Nephron progenitor cell (in vitro differentiated cells): ENCODE data around the gene CEP128.

Source experiments
- DNase-seq: peaks from one replicate; pipeline ENCODE4 v3.0.0; 2021
- H3K27ac Mint-ChIP-seq: 2 replicates; pipeline ENCODE4 v1.8.0; 2021; ENCODE audit warnings: mild to moderate bottlenecking, moderate library complexity, mixed read lengths
- H3K27me3 Mint-ChIP-seq: 2 replicates; pipeline ENCODE4 v1.8.0; 2021; ENCODE audit warnings: mild to moderate bottlenecking, low read depth, mixed read lengths; ENCODE audit not compliant: poor library complexity
- H3K36me3 Mint-ChIP-seq: 2 replicates; pipeline ENCODE4 v1.8.0; 2021; ENCODE audit warnings: low read depth, mixed read lengths
- H3K4me1 Mint-ChIP-seq: 2 replicates; pipeline ENCODE4 v1.8.0; 2021; ENCODE audit warnings: mixed read lengths
- H3K4me3 Mint-ChIP-seq: 2 replicates; pipeline ENCODE4 v1.8.0; 2021; ENCODE audit warnings: mild to moderate bottlenecking, moderate library complexity, mixed read lengths
- H3K9me3 Mint-ChIP-seq: 2 replicates; pipeline ENCODE4 v1.8.0; 2021; ENCODE audit warnings: mild to moderate bottlenecking, moderate library complexity, mixed read lengths
- CTCF ChIP-seq: fragments of 200-600 bp; sonication (generic); IDR thresholded peaks from 2 replicates; pipeline ENCODE4 v1.5.0; 2021; ENCODE audit warnings: antibody characterized with exemption

The CEP128 gene

DNA sequence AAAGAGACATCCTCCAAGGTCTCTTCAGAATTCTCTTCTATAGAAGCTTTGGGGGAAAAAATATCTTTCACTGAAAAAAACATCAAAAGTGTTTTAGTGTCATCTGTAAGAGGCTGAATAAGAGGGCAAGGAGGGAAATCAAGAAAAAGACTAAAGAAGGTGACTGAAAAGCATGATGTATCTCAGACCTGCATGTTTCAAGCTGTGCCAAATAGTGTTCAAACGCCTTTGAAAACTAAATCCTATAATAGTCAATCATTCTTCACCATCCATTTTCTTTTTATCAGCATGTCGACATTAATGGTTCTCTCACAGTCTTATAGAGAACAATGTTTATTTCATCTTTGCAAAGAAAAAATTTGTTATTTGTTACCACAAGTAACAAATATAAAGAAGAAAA, 94.5 kb downstream of the CEP128 start:
- Mint-ChIP-seq H3K27ac (no peak overlapping the region), H3K36me3 (no peaks in the 10 kb centered on the region), H3K4me1 (no peaks in the 10 kb centered on the region), H3K9me3 (no peaks in the 10 kb centered on the region), H3K4me3 (no peak overlapping the region), H3K27me3 (no peaks in the 10 kb centered on the region)
- no peak for TF ChIP-seq CTCF
- DNase-seq = no peak

- Mint-ChIP-seq H3K36me3 (no peaks in the 10 kb centered on the region), H3K27me3 (no peaks in the 10 kb centered on the region), H3K4me3 (no peak overlapping the region), H3K9me3 (no peaks in the 10 kb centered on the region), H3K27ac (no peak overlapping the region), H3K4me1 (no peaks in the 10 kb centered on the region)
- DNase-seq = no peak
- TF ChIP-seq CTCF = no peak
Measured at GRCh38 chr14:80845856-80846255, 95.7 kb downstream of the CEP128 start.

GRCh38 chr14:80844872-80845271, 96.7 kb downstream of the CEP128 start:
- Mint-ChIP-seq H3K27me3 (no peaks in the 10 kb centered on the region), H3K9me3 (no peaks in the 10 kb centered on the region), H3K36me3 (no peaks in the 10 kb centered on the region), H3K27ac (no peak overlapping the region), H3K4me1 (no peaks in the 10 kb centered on the region), H3K4me3 (no peak overlapping the region)
- no peak for DNase-seq
- no peak for TF ChIP-seq CTCF

DNA sequence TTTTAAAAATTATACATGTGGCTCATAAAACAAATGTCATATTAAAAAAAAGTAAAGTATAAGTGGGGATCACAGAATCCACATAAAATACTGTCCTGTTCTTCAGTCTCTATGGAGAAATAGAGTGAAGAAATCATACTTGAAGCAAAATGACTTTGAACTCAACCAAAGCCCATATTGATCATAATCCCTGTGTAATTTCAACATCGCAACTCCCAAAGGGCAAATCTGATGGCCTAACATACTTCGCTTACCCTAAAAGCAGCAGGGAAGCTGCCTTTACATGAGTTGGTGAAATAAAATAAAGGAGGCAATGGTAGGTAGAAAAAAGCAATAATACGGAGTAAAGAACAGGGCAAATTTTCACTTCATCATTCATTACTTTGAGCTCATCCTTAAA, 101.8 kb downstream of the CEP128 start:
- Mint-ChIP-seq H3K4me1 (no peaks in the 10 kb centered on the region), H3K27ac (no peak overlapping the region), H3K36me3 (no peaks in the 10 kb centered on the region), H3K9me3 (no peaks in the 10 kb centered on the region), H3K27me3 (no peaks in the 10 kb centered on the region), H3K4me3 (no peak overlapping the region)
- DNase-seq = no peak
- TF ChIP-seq CTCF = no peak

DNA sequence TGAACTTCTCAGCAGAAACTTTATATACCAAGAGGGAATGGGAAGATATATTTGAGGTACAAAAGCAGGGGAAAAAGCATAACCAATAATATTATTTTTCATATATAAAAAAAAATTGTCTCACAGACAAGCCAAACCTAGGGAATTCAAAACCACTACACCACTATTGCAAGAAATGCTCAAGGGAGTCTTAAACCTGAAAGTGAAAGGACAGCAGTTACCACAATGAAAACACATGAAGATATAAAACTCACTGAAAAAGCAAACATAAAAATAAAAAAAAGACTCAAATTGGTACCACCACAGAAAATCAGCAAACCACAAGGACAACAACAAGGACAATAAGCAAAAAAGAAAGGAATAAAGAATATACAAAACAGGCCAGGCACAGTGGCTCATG, 131.9 kb downstream of the CEP128 start:
- Mint-ChIP-seq H3K4me1 (no peaks in the 10 kb centered on the region), H3K27ac (no peak overlapping the region), H3K9me3 (peaks cover 26% of the 10 kb centered on the region), H3K36me3 (peaks cover 41% of the 10 kb centered on the region), H3K4me3 (no peak overlapping the region), H3K27me3 (peaks cover 8% of the 10 kb centered on the region)
- TF ChIP-seq CTCF = no peak
- no peak for DNase-seq

DNA sequence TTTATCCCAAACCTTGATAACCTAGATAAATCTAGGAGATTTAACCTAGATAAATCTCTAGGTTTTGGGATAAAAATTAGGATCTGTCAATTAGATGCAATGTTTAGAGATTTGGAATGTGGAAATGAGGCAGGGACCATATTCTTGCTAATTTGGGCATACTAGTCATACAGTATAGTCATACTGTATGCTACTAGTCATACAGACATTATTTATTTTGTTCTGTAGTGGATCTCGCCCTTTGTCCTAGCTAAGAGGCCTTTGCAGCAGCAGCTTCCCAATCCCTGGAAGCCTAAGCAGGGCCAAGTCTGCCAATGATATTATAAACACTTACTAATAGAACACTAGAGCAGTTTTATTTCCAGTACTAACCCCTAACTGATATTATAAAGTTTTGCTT, 136.4 kb downstream of the CEP128 start:
- Mint-ChIP-seq H3K27me3 (peaks cover 4% of the 10 kb centered on the region), H3K27ac (no peak overlapping the region), H3K36me3 (peaks cover 36% of the 10 kb centered on the region), H3K9me3 (peaks cover 37% of the 10 kb centered on the region), H3K4me1 (no peaks in the 10 kb centered on the region), H3K4me3 (no peak overlapping the region)
- TF ChIP-seq CTCF = no peak
- DNase-seq = no peak
